Suprapubic skin (tissue), 4 donors: ENCODE data around the gene SEC61A1.

Experiments used
- CTCF ChIP-seq, 2 donors: fragments of 200-600 bp in 1 of 2; fragments of 450-650 bp in 1 of 2; sonication (generic) in 1 of 2; IDR thresholded peaks; one replicate each; pipeline ENCODE4 v1.5.1; 2016 to 2019; ENCODE audit warnings: antibody characterized with exemption in 2 of 2, mild to moderate bottlenecking in 1 of 2, moderate library complexity in 1 of 2
- EP300 ChIP-seq: sonication (generic); formaldehyde crosslinking; IDR thresholded peaks from one replicate; pipeline ENCODE4 v1.6.1; 2017; ENCODE audit warnings: antibody characterized with exemption
- POLR2A ChIP-seq, 2 donors: fragments of 450-650 bp; IDR thresholded peaks; one replicate each; pipeline ENCODE4 v1.6.1; 2017; ENCODE audit warnings: antibody characterized with exemption in 2 of 2, mild to moderate bottlenecking in 2 of 2, moderate library complexity in 2 of 2
- POLR2AphosphoS5 ChIP-seq, 3 donors: sonication (generic); formaldehyde crosslinking; IDR thresholded peaks; one replicate each; pipeline ENCODE4 v1.6.1; 2017; ENCODE audit warnings: antibody characterized with exemption in 3 of 3

GRCh38 chr3:128111147-128111546 lies 58.9 kb downstream of the SEC61A1 start:
- TF ChIP-seq POLR2A (IDR thresholded peaks at IDR 0.05), result no peak
- no peak for TF ChIP-seq CTCF (IDR thresholded peaks at IDR 0.05)
- no peak for TF ChIP-seq POLR2AphosphoS5 (IDR thresholded peaks at IDR 0.05)
- no peak for TF ChIP-seq EP300
